Heart left ventricle (tissue), 16 donors: Measurements from ENCODE around the gene MED27. TPM values are rescaled to one million over a fixed set of nuclear protein-coding genes. Genes with fewer than 3 reads are reported as not detected.
A peak's percentile ranks its signal among the peaks of the same experiment; 100 is the strongest.

Source experiments
- ATAC-seq, 4 donors: fragments of 200-7000 bp; cut with Tn5 transposase; one replicate each; pipeline ENCODE4 v1.9.1; 2020 to 2022; ENCODE audit warnings: moderate library complexity in 4 of 4, mild to moderate bottlenecking in 3 of 4, moderate number of reproducible peaks in 1 of 4
- DNase-seq, 5 donors: peaks; one replicate each; pipeline ENCODE4 v3.0.0-alpha.2; 2020
- H3K27ac ChIP-seq, 12 donors: fragments of 200-600 bp; sonication (generic) in 4 of 12; one replicate each; pipeline versions ENCODE4 v1.5.0 to v1.8.0; 2016 to 2022; ENCODE audit warnings: mild to moderate bottlenecking in 2 of 12
- H3K27me3 ChIP-seq, 9 donors: fragments of 200-600 bp; sonication (generic) in 2 of 9; one replicate each; pipeline versions ENCODE4 v1.5.1 to v1.8.0; 2016 to 2022; ENCODE audit warnings: mild to moderate bottlenecking in 3 of 9
- H3K36me3 ChIP-seq, 9 donors: fragments of 200-600 bp; sonication (generic) in 2 of 9; one replicate each; pipeline versions ENCODE4 v1.5.0 to v1.8.0; 2018 to 2022; ENCODE audit warnings: mild to moderate bottlenecking in 2 of 9
- H3K4me1 ChIP-seq, 12 donors: fragments of 200-600 bp; sonication (generic) in 4 of 12; one replicate each; pipeline versions ENCODE4 v1.5.0 to v1.8.0; 2016 to 2022; ENCODE audit warnings: mild to moderate bottlenecking in 3 of 12
- H3K4me3 ChIP-seq, 12 donors: fragments of 200-600 bp; sonication (generic) in 4 of 12; one replicate each; pipeline versions ENCODE4 v1.5.0 to v1.8.0; 2017 to 2022; ENCODE audit warnings: mild to moderate bottlenecking in 9 of 12, moderate library complexity in 4 of 12
- H3K9me3 ChIP-seq, 12 donors: fragments of 200-600 bp; sonication (generic) in 4 of 12; one replicate each; pipeline versions ENCODE4 v1.5.0 to v1.8.0; 2016 to 2022; ENCODE audit warnings: mild to moderate bottlenecking in 1 of 12
- CTCF ChIP-seq, 12 donors: fragments of 200-600 bp; sonication (generic) in 4 of 12; IDR thresholded peaks; one replicate each; pipeline versions ENCODE4 v1.5.0 to v1.8.0; 2018 to 2022; ENCODE audit warnings: antibody characterized with exemption in 12 of 12, mild to moderate bottlenecking in 5 of 12
- POLR2A ChIP-seq, 2 donors: fragments of 450-650 bp; IDR thresholded peaks; one replicate each; pipeline ENCODE4 v1.6.1; 2017; ENCODE audit warnings: antibody characterized with exemption in 2 of 2, mild to moderate bottlenecking in 2 of 2, moderate library complexity in 2 of 2
- WGBS, 4 donors: extraction: QIAGEN DNeasy Blood & Tissue Kit in 2 of 4; methylation state at CpG; one replicate each; pipeline versions ENCODE4 v1.1.5 to v1.1.7; 2013 to 2018; 5-methylcytosine and 5-hydroxymethylcytosine counted together
- intact Hi-C, 10 donors: fragments of 100-400 bp; cut with DNase I; formaldehyde crosslinking; loops; one replicate each; pipeline versions ENCODE4 v1.11.1 to v1.14.2; 2022
- polyA plus RNA-seq, 2 donors: library from polyadenylated mRNA; stranded (reverse); fragments of 200-250 nt; gene quantifications; one replicate each; pipeline ENCODE4 v1.2.3, GENCODE V29; 2013
- total RNA-seq, 9 donors: library from RNA; depleted of rRNA in 2 of 9; stranded (reverse); fragments of >200 nt in 2 of 9; fragmentation: NEBNext Ultra II Directional in 3 of 9; extraction: Animal tissue kit (Norgen Biotek cat#: 25700) in 3 of 9; gene quantifications; one replicate each; pipeline versions ENCODE4 v1.1.0 to v1.2.4, GENCODE V29; 2016 to 2023
- donor health status: ischemic (EF 13 %, LVEDD 7.1; RV severe dilation, severe dysfunction).
- donor health status: healthy with polysubstance abuse.
- donor health status: DM: no; HTN: yes; CAD: no.
- donor health status: DM: no; HTN: no; CAD: no.
- donor health status: ischemic (EF 25% LVEDD 6.9; RV normal size, moderate dysfunction).
- donor health status: ischemic (EF 25% LVEDD 5.7; RV mildly dilated, moderate dysfunction).
- donor health status: healthy.
- donor health status: DM: yes; HTN: yes; CAD: no.
- donor health status: ischemic (EF 35%, LVEDD 5.7; RV mildly dilated, moderate dysfunction).
- donor health status: nonischemic (EF 11% LVEDD 7.7; RV severe dilation, severe dysfunction).
- donor health status: DM: yes; HTN: yes; CAD: no.
- donor health status: PGD.
- donor health status: ischemic (EF 29% LVEDD 5.4; RV normal size, mild dysfunction).
- donor health status: nonischemic (EF 23%, LVEDD 6.1; RV moderate dilation, normal function).

MED27 gene
- total and polyA plus RNA-seq, 11 donors, result 14.3 to 23.0 (median 15.6) TPM

- ATAC-seq (peak in 1 of 4 donors; percentile 21), DNase-seq (no peak)
- H3K27me3 ChIP-seq, result no peaks in the 10 kb centered on the region
- H3K27ac ChIP-seq, result no peak overlapping the region
- H3K4me1 ChIP-seq, result peaks cover 0 to 35% (median 3%) of the 10 kb centered on the region in 12 donors
- 67 to 70% (median 69%) methylated on average over 9 of the region's 9 CpGs for WGBS, 4 donors
- no peak overlapping the region for H3K4me3 ChIP-seq
- no peak for TF ChIP-seq CTCF (IDR thresholded peaks at IDR 0.05)
- H3K36me3 ChIP-seq, result peaks cover 0 to 56% (median 19%) of the 10 kb centered on the region in 9 donors
- intact Hi-C loops, result no loop called here
- H3K9me3 ChIP-seq, result no peaks in the 10 kb centered on the region
Measured at GRCh38 chr9:132069046-132069898, 10.4 kb downstream of the MED27 start.

- Histone ChIP-seq H3K27ac (no peak overlapping the region), H3K9me3 (no peaks in the 10 kb centered on the region), H3K4me3 (no peak overlapping the region), H3K27me3 (no peaks in the 10 kb centered on the region), H3K36me3 (peaks cover 0 to 54% (median 18%) of the 10 kb centered on the region in 9 donors), H3K4me1 (peaks cover 0 to 35% (median 5%) of the 10 kb centered on the region in 12 donors)
- ATAC-seq, result peak in 1 of 4 donors; percentile 31
- TF ChIP-seq CTCF (IDR thresholded peaks at IDR 0.05) (no peak), POLR2A (IDR thresholded peaks at IDR 0.05) (no peak)
- intact Hi-C loops, result no loop called here
- no peak for DNase-seq
- 74 to 83% (median 80%) methylated on average over 6 of the region's 6 CpGs for WGBS, 4 donors
Measured at GRCh38 chr9:132068605-132069004, 11.1 kb downstream of the MED27 start.

GRCh38 chr9:132066511-132066910 is 13.2 kb downstream of the MED27 start:
- no peak for DNase-seq
- TF ChIP-seq POLR2A (IDR thresholded peaks at IDR 0.05) (no peak), CTCF (IDR thresholded peaks at IDR 0.05) (no peak)
- H3K27ac ChIP-seq, result no peak overlapping the region
- intact Hi-C loops, result no loop called here
- 68 to 83% (median 80%) methylated on average over 3 of the region's 3 CpGs for WGBS, 4 donors
- H3K4me1 ChIP-seq, result peaks cover 0 to 53% (median 5%) of the 10 kb centered on the region in 12 donors
- H3K36me3 ChIP-seq, result peaks cover 0 to 36% (median 2%) of the 10 kb centered on the region in 9 donors
- H3K27me3 ChIP-seq, result no peaks in the 10 kb centered on the region
- ATAC-seq, result no peak
- no peak overlapping the region for H3K4me3 ChIP-seq
- H3K9me3 ChIP-seq, result no peaks in the 10 kb centered on the region

GRCh38 chr9:132066057-132066456 is 13.6 kb downstream of the MED27 start:
- ATAC-seq (peak in 3 of 4 donors; percentile 38 to 50 (median 39)), DNase-seq (peak in 1 of 5 donors; percentile 30)
- Histone ChIP-seq H3K36me3 (peaks cover 0 to 36% (median 0%) of the 10 kb centered on the region in 9 donors), H3K4me1 (peaks cover 0 to 54% (median 5%) of the 10 kb centered on the region in 12 donors), H3K4me3 (no peak overlapping the region), H3K9me3 (no peaks in the 10 kb centered on the region), H3K27me3 (no peaks in the 10 kb centered on the region), H3K27ac (no peak overlapping the region)
- intact Hi-C loops, result no loop called here
- no peak for TF ChIP-seq CTCF (IDR thresholded peaks at IDR 0.05)
- TF ChIP-seq POLR2A (IDR thresholded peaks at IDR 0.05), result no peak
- 67 to 71% (median 68%) methylated on average over 11 of the region's 11 CpGs for WGBS, 4 donors
